Uterus (tissue), 4 donors: ENCODE results near the gene PLEKHH3. TPM values are rescaled to one million over a fixed set of nuclear protein-coding genes. Genes with fewer than 3 reads are reported as not detected.
A peak's percentile ranks its signal among the peaks of the same experiment; 100 is the strongest.

Source experiments
- DNase-seq, 2 donors: peaks; one replicate each; pipeline ENCODE4 v3.0.0-alpha.2; 2019 to 2020
- H3K27ac ChIP-seq, 2 donors: fragments of 200-600 bp; sonication (generic); 1 replicate in 1 of 2; 2 replicates in 1 of 2; pipeline ENCODE4 v1.5.1; 2016 to 2018
- H3K27me3 ChIP-seq, 2 donors: fragments of 200-600 bp; sonication (generic); one replicate each; pipeline ENCODE4 v1.5.1; 2018 to 2019; ENCODE audit warnings: control low read depth in 1 of 2
- H3K36me3 ChIP-seq, 2 donors: fragments of 200-600 bp; sonication (generic); one replicate each; pipeline ENCODE4 v1.5.1; 2019; ENCODE audit warnings: control low read depth in 1 of 2
- H3K4me1 ChIP-seq, 2 donors: fragments of 200-600 bp; sonication (generic); one replicate each; pipeline ENCODE4 v1.5.1; 2018 to 2019; ENCODE audit warnings: control low read depth in 1 of 2
- H3K4me3 ChIP-seq, 2 donors: fragments of 200-600 bp; sonication (generic); 1 replicate in 1 of 2; 2 replicates in 1 of 2; pipeline ENCODE4 v1.5.1; 2018 to 2019; ENCODE audit warnings: mild to moderate bottlenecking in 1 of 2
- H3K9me3 ChIP-seq, 2 donors: fragments of 200-600 bp; sonication (generic); one replicate each; pipeline ENCODE4 v1.5.1; 2019; ENCODE audit warnings: control low read depth in 1 of 2
- CTCF ChIP-seq, 4 experiments: fragments of 200-600 bp in 2 of 4; fragments of 450-650 bp in 2 of 4; sonication (generic) in 2 of 4; IDR thresholded peaks; one replicate each; pipeline ENCODE4 v1.5.1; 2016 to 2019; ENCODE audit warnings: antibody characterized with exemption in 4 of 4, mild to moderate bottlenecking in 2 of 4, moderate library complexity in 1 of 4
- POLR2A ChIP-seq, 2 donors: fragments of 450-650 bp; IDR thresholded peaks; one replicate each; pipeline ENCODE4 v1.6.1; 2016; ENCODE audit warnings: antibody characterized with exemption in 2 of 2, mild to moderate bottlenecking in 1 of 2, moderate library complexity in 1 of 2
- intact Hi-C: fragments of 100-400 bp; cut with DNase I; formaldehyde crosslinking; loops from one replicate; pipeline ENCODE4 v1.15.1; 2023; ENCODE audit warnings: low total_unique reads
- total RNA-seq, 4 donors: library from RNA; depleted of rRNA in 3 of 4; stranded (reverse); fragments of >200 nt in 3 of 4; gene quantifications; one replicate each; pipeline versions ENCODE4 v1.1.0 to v1.2.4, GENCODE V29; 2014 to 2023
- donor health status: DM: yes; HTN: yes; CAD: no.

The PLEKHH3 gene
- total RNA-seq, 4 donors from 2014 or later: 2.9 to 102 (median 19.2) TPM

- Histone ChIP-seq H3K4me3 (peak overlapping the region; percentile 55 to 91), H3K4me1 (peaks cover 3 to 20% of the 10 kb centered on the region in 2 donors), H3K36me3 (no peaks in the 10 kb centered on the region), H3K27ac (peak overlapping the region; percentile 96 to 97), H3K27me3 (no peaks in the 10 kb centered on the region), H3K9me3 (no peaks in the 10 kb centered on the region)
- peak; percentile 66 to 73 for DNase-seq
- TF ChIP-seq POLR2A (IDR thresholded peaks at IDR 0.05): no peak
- TF ChIP-seq CTCF (IDR thresholded peaks at IDR 0.05): no peak
- intact Hi-C loops: loop anchor here (10.0 kb wide), 1 partner anchor 104 kb away; the partner anchor contains the start of gene PSMC3IP
Measured at GRCh38 chr17:42678951-42679491, 2.2 kb upstream of the PLEKHH3 start.

GRCh38 chr17:42677921-42678781, 1.4 kb upstream of the PLEKHH3 start:
- Histone ChIP-seq H3K4me3 (peak overlapping the region; percentile 55 to 91), H3K36me3 (no peaks in the 10 kb centered on the region), H3K27me3 (no peaks in the 10 kb centered on the region), H3K9me3 (no peaks in the 10 kb centered on the region), H3K4me1 (peaks cover 3 to 23% of the 10 kb centered on the region in 2 donors), H3K27ac (peak overlapping the region; percentile 96 to 97)
- peak; percentile 87 to 90 for DNase-seq
- TF ChIP-seq POLR2A (IDR thresholded peaks at IDR 0.05): peak in 1 of 2 donors; percentile 55
- TF ChIP-seq CTCF (IDR thresholded peaks at IDR 0.05): peak in 1 of 4 experiments; percentile 23
- intact Hi-C loops: loop anchor here (10.0 kb wide), 1 partner anchor 103 kb away; the partner anchor contains the start of gene PSMC3IP

- H3K36me3 ChIP-seq: no peaks in the 10 kb centered on the region
- no peaks in the 10 kb centered on the region for H3K27me3 ChIP-seq
- peak; percentile 100 for DNase-seq
- H3K27ac ChIP-seq: peak overlapping the region; percentile 96 to 97
- intact Hi-C loops: loop anchor here (10.0 kb wide), 1 partner anchor 102 kb away; the partner anchor contains the start of gene PSMC3IP
- peak overlapping the region; percentile 88 to 91 for H3K4me3 ChIP-seq
- H3K4me1 ChIP-seq: peaks cover 3 to 22% of the 10 kb centered on the region in 2 donors
- no peaks in the 10 kb centered on the region for H3K9me3 ChIP-seq
- no peak for TF ChIP-seq POLR2A (IDR thresholded peaks at IDR 0.05)
- TF ChIP-seq CTCF (IDR thresholded peaks at IDR 0.05): no peak
Measured at GRCh38 chr17:42677012-42677857, 441 bp upstream of the PLEKHH3 start.

GRCh38 chr17:42675965-42676423, 800 bp downstream of the PLEKHH3 start:
- intact Hi-C loops: loop anchor here (10.0 kb wide), 1 partner anchor 101 kb away; the partner anchor contains the start of gene PSMC3IP
- peaks cover 3 to 22% of the 10 kb centered on the region in 2 donors for H3K4me1 ChIP-seq
- DNase-seq: peak; percentile 54 to 69

More at GRCh38 chr17:42675965-42676423, 800 bp downstream of the PLEKHH3 start:
- peak overlapping the region; percentile 89 to 92 for H3K27ac ChIP-seq
- no peaks in the 10 kb centered on the region for H3K27me3 ChIP-seq
- H3K4me3 ChIP-seq: peak overlapping the region; percentile 88 to 91
- no peaks in the 10 kb centered on the region for H3K9me3 ChIP-seq
- peak in 1 of 4 experiments; percentile 15 for TF ChIP-seq CTCF (IDR thresholded peaks at IDR 0.05)
- peak in 1 of 2 donors; percentile 28 for TF ChIP-seq POLR2A (IDR thresholded peaks at IDR 0.05)
- no peaks in the 10 kb centered on the region for H3K36me3 ChIP-seq
